Panc1 (cell line): ENCODE measurements around the gene RND1. TPM values are rescaled to one million over a fixed set of nuclear protein-coding genes. Genes with fewer than 3 reads are reported as not detected.
"Not testable (repeated sequence)": the region's sequence is repeated elsewhere in the genome, so short reads cannot be mapped to it uniquely, and the experiment has no call there.

Experiments used
- ATAC-seq: fragments of 200-7000 bp; cut with Tn5 transposase; 2 replicates; pipeline ENCODE4 v1.9.1; 2020; ENCODE audit warnings: mild to moderate bottlenecking, moderate library complexity
- BruUV-seq: library from RNA; stranded (reverse); fragments of 400-500 nt; replicated peaks from 2 replicates; lab custom pipeline; 2021; lab: Mats Ljungman, UMichigan
- CTCF ChIA-PET: fragments of 300-600 bp; sonication (Branson Sonifier 250); formaldehyde crosslinking; loops from one replicate; lab custom pipeline; 2022; ENCODE audit warnings: antibody characterized with exemption; lab: Charles Lee
- POLR2A ChIA-PET: fragments of 300-600 bp; sonication (Branson Sonifier 250); formaldehyde crosslinking; loops from one replicate; lab custom pipeline; 2022; ENCODE audit warnings: antibody characterized with exemption; lab: Charles Lee
- DNase-seq: peaks from one replicate; pipeline ENCODE4 v3.0.0-alpha.2; 2010; ENCODE audit warnings: low read depth, low spot score
- H3K27ac ChIP-seq: 2 replicates; pipeline ENCODE4 v1.5.1; 2011; ENCODE audit warnings: mild to moderate bottlenecking, low read length, inconsistent platforms
- H3K27me3 ChIP-seq: fragments of 200-500 bp; sonication (Bioruptor generic); 2 replicates; pipeline ENCODE4 v1.6.0; 2014; ENCODE audit warnings: low read length, inconsistent platforms; ENCODE audit not compliant: control insufficient read depth, insufficient read depth
- H3K36me3 ChIP-seq: fragments of 200-500 bp; sonication (Bioruptor generic); 2 replicates; pipeline ENCODE4 v1.5.1; 2014; ENCODE audit warnings: inconsistent platforms, mild to moderate bottlenecking, low read length, moderate library complexity; ENCODE audit not compliant: control insufficient read depth, insufficient read depth
- H3K4me1 ChIP-seq: 2 replicates; pipeline ENCODE4 v1.5.1; 2011; ENCODE audit warnings: inconsistent platforms, mild to moderate bottlenecking, low read length, moderate library complexity; ENCODE audit not compliant: control insufficient read depth, insufficient read depth
- H3K4me3 ChIP-seq, 2 experiments: 2 replicates each; pipeline ENCODE4 v1.5.1; 2011 to 2012; ENCODE audit warnings: low read depth in 2 of 2, low read length in 2 of 2, mild to moderate bottlenecking in 2 of 2, inconsistent platforms in 1 of 2, moderate library complexity in 1 of 2
- H3K9me3 ChIP-seq: fragments of 200-500 bp; sonication (Bioruptor generic); 2 replicates; pipeline ENCODE4 v1.5.1; 2014; ENCODE audit warnings: low read depth, mild to moderate bottlenecking, inconsistent platforms, low read length, moderate library complexity; ENCODE audit not compliant: control insufficient read depth, insufficient read depth
- POLR2AphosphoS5 ChIP-seq: IDR thresholded peaks from 2 replicates; pipeline ENCODE4 v1.6.1; 2012; ENCODE audit warnings: mild to moderate bottlenecking, low read depth, low read length, moderate library complexity
- SIN3A ChIP-seq: IDR thresholded peaks from 2 replicates; pipeline ENCODE4 v1.6.1; 2012; ENCODE audit warnings: low read depth, mild to moderate bottlenecking, low read length, moderate library complexity, borderline replicate concordance; ENCODE audit not compliant: insufficient read depth
- TCF7L2 ChIP-seq: IDR thresholded peaks from 2 replicates; pipeline ENCODE4 v1.6.1; 2011; ENCODE audit warnings: mild to moderate bottlenecking, low read depth, low read length, inconsistent platforms
- in situ Hi-C: cut with HindIII; loops from 2 replicates; pipeline ENCODE4 v1.10.0; 2016; ENCODE audit warnings: low sequenced_read_pairs, low pct_unique_long_range_greater_than_20kb
- intact Hi-C: fragments of 100-400 bp; cut with micrococcal nuclease; formaldehyde crosslinking; loops from one replicate; pipeline ENCODE4 v1.10.0; 2022; ENCODE audit not compliant: unreplicated experiment
- total RNA-seq: library from RNA; stranded (reverse); gene quantifications from one replicate; pipeline ENCODE4 v1.2.1, GENCODE V29; 2021; ENCODE audit not compliant: unreplicated experiment
- TF ChIP-seq, protein P1 (sequence below): fragments of 450-650 bp; IDR thresholded peaks from 2 replicates; pipeline ENCODE4 v1.5.1; 2017; ENCODE audit warnings: mild to moderate bottlenecking
- TF ChIP-seq, protein P2 (sequence below), 2 experiments: IDR thresholded peaks; 2 replicates each; pipeline ENCODE4 v1.6.1; 2011 to 2012; ENCODE audit warnings: low read depth in 2 of 2, control low read depth in 1 of 2, low read length in 1 of 2, mild to moderate bottlenecking in 1 of 2, moderate library complexity in 1 of 2; ENCODE audit not compliant: insufficient read depth in 1 of 2

RND1 gene
- total RNA-seq, 1 experiment from 2014 or later, result 0.44 TPM

GRCh38 chr12:48857278-48857994 is 8.2 kb downstream of the RND1 start:
- TF ChIP-seq, protein P1, sequence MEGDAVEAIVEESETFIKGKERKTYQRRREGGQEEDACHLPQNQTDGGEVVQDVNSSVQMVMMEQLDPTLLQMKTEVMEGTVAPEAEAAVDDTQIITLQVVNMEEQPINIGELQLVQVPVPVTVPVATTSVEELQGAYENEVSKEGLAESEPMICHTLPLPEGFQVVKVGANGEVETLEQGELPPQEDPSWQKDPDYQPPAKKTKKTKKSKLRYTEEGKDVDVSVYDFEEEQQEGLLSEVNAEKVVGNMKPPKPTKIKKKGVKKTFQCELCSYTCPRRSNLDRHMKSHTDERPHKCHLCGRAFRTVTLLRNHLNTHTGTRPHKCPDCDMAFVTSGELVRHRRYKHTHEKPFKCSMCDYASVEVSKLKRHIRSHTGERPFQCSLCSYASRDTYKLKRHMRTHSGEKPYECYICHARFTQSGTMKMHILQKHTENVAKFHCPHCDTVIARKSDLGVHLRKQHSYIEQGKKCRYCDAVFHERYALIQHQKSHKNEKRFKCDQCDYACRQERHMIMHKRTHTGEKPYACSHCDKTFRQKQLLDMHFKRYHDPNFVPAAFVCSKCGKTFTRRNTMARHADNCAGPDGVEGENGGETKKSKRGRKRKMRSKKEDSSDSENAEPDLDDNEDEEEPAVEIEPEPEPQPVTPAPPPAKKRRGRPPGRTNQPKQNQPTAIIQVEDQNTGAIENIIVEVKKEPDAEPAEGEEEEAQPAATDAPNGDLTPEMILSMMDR, result no peak
- TF ChIP-seq POLR2AphosphoS5, result no peak
- TF ChIP-seq, protein P2, sequence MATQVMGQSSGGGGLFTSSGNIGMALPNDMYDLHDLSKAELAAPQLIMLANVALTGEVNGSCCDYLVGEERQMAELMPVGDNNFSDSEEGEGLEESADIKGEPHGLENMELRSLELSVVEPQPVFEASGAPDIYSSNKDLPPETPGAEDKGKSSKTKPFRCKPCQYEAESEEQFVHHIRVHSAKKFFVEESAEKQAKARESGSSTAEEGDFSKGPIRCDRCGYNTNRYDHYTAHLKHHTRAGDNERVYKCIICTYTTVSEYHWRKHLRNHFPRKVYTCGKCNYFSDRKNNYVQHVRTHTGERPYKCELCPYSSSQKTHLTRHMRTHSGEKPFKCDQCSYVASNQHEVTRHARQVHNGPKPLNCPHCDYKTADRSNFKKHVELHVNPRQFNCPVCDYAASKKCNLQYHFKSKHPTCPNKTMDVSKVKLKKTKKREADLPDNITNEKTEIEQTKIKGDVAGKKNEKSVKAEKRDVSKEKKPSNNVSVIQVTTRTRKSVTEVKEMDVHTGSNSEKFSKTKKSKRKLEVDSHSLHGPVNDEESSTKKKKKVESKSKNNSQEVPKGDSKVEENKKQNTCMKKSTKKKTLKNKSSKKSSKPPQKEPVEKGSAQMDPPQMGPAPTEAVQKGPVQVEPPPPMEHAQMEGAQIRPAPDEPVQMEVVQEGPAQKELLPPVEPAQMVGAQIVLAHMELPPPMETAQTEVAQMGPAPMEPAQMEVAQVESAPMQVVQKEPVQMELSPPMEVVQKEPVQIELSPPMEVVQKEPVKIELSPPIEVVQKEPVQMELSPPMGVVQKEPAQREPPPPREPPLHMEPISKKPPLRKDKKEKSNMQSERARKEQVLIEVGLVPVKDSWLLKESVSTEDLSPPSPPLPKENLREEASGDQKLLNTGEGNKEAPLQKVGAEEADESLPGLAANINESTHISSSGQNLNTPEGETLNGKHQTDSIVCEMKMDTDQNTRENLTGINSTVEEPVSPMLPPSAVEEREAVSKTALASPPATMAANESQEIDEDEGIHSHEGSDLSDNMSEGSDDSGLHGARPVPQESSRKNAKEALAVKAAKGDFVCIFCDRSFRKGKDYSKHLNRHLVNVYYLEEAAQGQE (IDR thresholded peaks at IDR 0.05; ENCODE audit: insufficient read depth in 1 of 2, low read depth in 2 of 2, low read length in 1 of 2), result no peak
- no peak for TF ChIP-seq SIN3A
- TF ChIP-seq TCF7L2, result no peak
- Histone ChIP-seq H3K4me1 (peaks cover 5% of the 10 kb centered on the region; the same call in 1 of the 2 replicates), H3K9me3 (no peaks in the 10 kb centered on the region), H3K4me3 (no peak overlapping the region), H3K27me3 (no peaks in the 10 kb centered on the region), H3K27ac (no peak overlapping the region), H3K36me3 (no peaks in the 10 kb centered on the region)
- ChIA-PET POLR2A (no interaction called here), CTCF (interaction anchor here (0.8 to 0.9 kb wide), 3 partner anchors 104 to 140 kb away, joined by 4 to 6 read pairs (median 5); no protein-coding TSS in a partner anchor)
- no peak for ATAC-seq
- in situ Hi-C loops, result no loop called here
- BruUV-seq, result no TSS peak
- intact Hi-C loops, result no loop called here
- DNase-seq, result no peak

- H3K4me1 ChIP-seq, result peaks cover 5% of the 10 kb centered on the region; the same call in 1 of the 2 replicates
- in situ Hi-C loops, result no loop called here
- H3K27ac ChIP-seq, result no peak overlapping the region
- H3K4me3 ChIP-seq, result no peak overlapping the region
- H3K36me3 ChIP-seq, result peaks cover 3% of the 10 kb centered on the region; the same call in 1 of the 2 replicates
- no TSS peak for BruUV-seq
- no peaks in the 10 kb centered on the region for H3K27me3 ChIP-seq
- DNase-seq, result no peak
- H3K9me3 ChIP-seq, result no peaks in the 10 kb centered on the region
- POLR2A ChIA-PET, result interaction anchor here (0.6 to 0.7 kb wide), 2 partner anchors 41 to 128 kb away, joined by 6 to 9 read pairs; no protein-coding TSS in a partner anchor
- intact Hi-C loops, result no loop called here
- CTCF ChIA-PET, result interaction anchor here (0.9 to 1.5 kb wide), 2 partner anchors 27 to 103 kb away, joined by 5 read pairs; no protein-coding TSS in a partner anchor
- ATAC-seq, result no peak
- TF ChIP-seq, protein P1, result no peak
- TF ChIP-seq SIN3A (no peak), TCF7L2 (no peak), POLR2AphosphoS5 (no peak)
- TF ChIP-seq, protein P2 (IDR thresholded peaks at IDR 0.05; ENCODE audit: insufficient read depth in 1 of 2, low read depth in 2 of 2, low read length in 1 of 2), result no peak
Measured at GRCh38 chr12:48856379-48856778, 9.3 kb downstream of the RND1 start.

GRCh38 chr12:48854932-48855331 is 10.7 kb downstream of the RND1 start:
- intact Hi-C loops, H3K36me3 ChIP-seq, BruUV-seq, H3K9me3 ChIP-seq, DNase-seq, H3K4me3 ChIP-seq, in situ Hi-C loops, H3K27ac ChIP-seq, ATAC-seq, H3K27me3 ChIP-seq, CTCF ChIA-PET: not testable (repeated sequence)
- H3K4me1 ChIP-seq, result peaks cover 14% of the 10 kb centered on the region
- POLR2A ChIA-PET, result interaction anchor here (0.7 kb wide), 1 partner anchor 1428 kb away, joined by 10 read pairs; no protein-coding TSS in a partner anchor
